Mammary epithelial cell (primary cell): ENCODE results near the gene MAU2.

Source experiments
- EZH2 ChIP-seq: IDR thresholded peaks from 2 replicates; pipeline ENCODE4 v1.6.1; 2012; ENCODE audit warnings: low read length, inconsistent platforms, borderline replicate concordance
- TF ChIP-seq, protein P1 (sequence below), 2 donors: IDR thresholded peaks in 1 of 2; conservative IDR thresholded peaks in 1 of 2; 2 replicates each; pipeline ENCODE4 v1.5.1; 2011 to 2012; ENCODE audit warnings: inconsistent platforms in 2 of 2, low read length in 2 of 2, mild to moderate bottlenecking in 2 of 2, control low read depth in 1 of 2, low read depth in 1 of 2; ENCODE audit not compliant: insufficient read depth in 1 of 2; ENCODE audit errors: extremely low read depth in 1 of 2

DNA sequence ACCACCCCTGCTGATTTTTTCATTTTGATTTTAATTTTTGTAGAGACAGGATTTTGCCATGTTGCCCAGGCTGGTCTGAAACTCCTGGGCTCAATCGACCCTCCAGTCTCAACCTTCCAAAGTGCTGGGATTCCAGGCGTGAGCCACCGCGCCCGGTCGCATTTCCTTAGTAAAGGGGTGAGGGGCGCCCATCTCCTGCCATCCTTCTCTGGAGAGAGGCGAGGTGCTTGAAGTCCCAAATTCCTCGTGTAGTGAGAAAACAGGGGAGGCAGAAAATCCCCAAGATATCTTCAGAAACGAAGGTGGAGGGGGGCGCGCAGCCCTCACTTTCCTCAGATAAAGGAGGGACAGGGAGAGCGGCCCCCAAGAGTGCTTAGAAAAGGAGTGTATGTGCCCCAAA is 63.9 kb downstream of the MAU2 start:
- TF ChIP-seq, protein P1, sequence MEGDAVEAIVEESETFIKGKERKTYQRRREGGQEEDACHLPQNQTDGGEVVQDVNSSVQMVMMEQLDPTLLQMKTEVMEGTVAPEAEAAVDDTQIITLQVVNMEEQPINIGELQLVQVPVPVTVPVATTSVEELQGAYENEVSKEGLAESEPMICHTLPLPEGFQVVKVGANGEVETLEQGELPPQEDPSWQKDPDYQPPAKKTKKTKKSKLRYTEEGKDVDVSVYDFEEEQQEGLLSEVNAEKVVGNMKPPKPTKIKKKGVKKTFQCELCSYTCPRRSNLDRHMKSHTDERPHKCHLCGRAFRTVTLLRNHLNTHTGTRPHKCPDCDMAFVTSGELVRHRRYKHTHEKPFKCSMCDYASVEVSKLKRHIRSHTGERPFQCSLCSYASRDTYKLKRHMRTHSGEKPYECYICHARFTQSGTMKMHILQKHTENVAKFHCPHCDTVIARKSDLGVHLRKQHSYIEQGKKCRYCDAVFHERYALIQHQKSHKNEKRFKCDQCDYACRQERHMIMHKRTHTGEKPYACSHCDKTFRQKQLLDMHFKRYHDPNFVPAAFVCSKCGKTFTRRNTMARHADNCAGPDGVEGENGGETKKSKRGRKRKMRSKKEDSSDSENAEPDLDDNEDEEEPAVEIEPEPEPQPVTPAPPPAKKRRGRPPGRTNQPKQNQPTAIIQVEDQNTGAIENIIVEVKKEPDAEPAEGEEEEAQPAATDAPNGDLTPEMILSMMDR (conservative IDR thresholded peaks at IDR 0.05 in 1 of 2, IDR thresholded peaks at IDR 0.05 in 1 of 2; ENCODE audit: extremely low read depth in 1 of 2, insufficient read depth in 1 of 2, low read depth in 1 of 2, low read length in 2 of 2): no peak
- no peak for TF ChIP-seq EZH2
